AG08395 (cell line): ENCODE results near the gene SC5D.

Experiments
- DNase-seq: peaks from one replicate; pipeline ENCODE4 v3.0.0; 2012; ENCODE audit warnings: mixed read lengths, low spot score

The SC5D gene

GRCh38 chr11:121292495-121293287 is at the start of gene SC5D:
TSS of gene SC5D (plus strand) at chr11:121292771. CDS start at chr11:121303376, 10,605 bp downstream.
- peak; percentile 98 for DNase-seq

- DNase-seq = no peak
These were observed 47.7 kb upstream of the SC5D start for GRCh38 chr11:121244884-121245283.

- DNase-seq = no peak
These were observed 46.4 kb upstream of the SC5D start for GRCh38 chr11:121246021-121246768.

- no peak for DNase-seq
These were observed 45.9 kb upstream of the SC5D start for GRCh38 chr11:121246769-121247035.

- no peak for DNase-seq
These were observed 44.1 kb upstream of the SC5D start for GRCh38 chr11:121248496-121248895.

- peak; percentile 65 for DNase-seq
These were observed 43.4 kb upstream of the SC5D start for GRCh38 chr11:121249039-121249663.

GRCh38 chr11:121250843-121251242 is 41.7 kb upstream of the SC5D start:
- DNase-seq = no peak

GRCh38 chr11:121253951-121254350 is 38.6 kb upstream of the SC5D start:
- no peak for DNase-seq

- DNase-seq = no peak
These were observed 37.8 kb upstream of the SC5D start for GRCh38 chr11:121254756-121255155.

GRCh38 chr11:121255473-121256125 is 37.0 kb upstream of the SC5D start:
- DNase-seq = no peak

- DNase-seq = no peak
These were observed 35.3 kb upstream of the SC5D start for GRCh38 chr11:121257289-121257688.

- DNase-seq = no peak
These were observed 34.6 kb upstream of the SC5D start for GRCh38 chr11:121257976-121258375.

- DNase-seq = no peak
These were observed 27.0 kb upstream of the SC5D start for GRCh38 chr11:121265586-121265985.

- DNase-seq = no peak
These were observed 24.0 kb upstream of the SC5D start for GRCh38 chr11:121268581-121268980.

GRCh38 chr11:121270001-121270678 is 22.4 kb upstream of the SC5D start:
- DNase-seq = no peak

- no peak for DNase-seq
These were observed 18.1 kb upstream of the SC5D start for GRCh38 chr11:121274332-121274991.

GRCh38 chr11:121281698-121282097 is 10.9 kb upstream of the SC5D start:
- no peak for DNase-seq

- DNase-seq = no peak
These were observed 10.2 kb upstream of the SC5D start for GRCh38 chr11:121282386-121282785.

- no peak for DNase-seq
These were observed 9.6 kb upstream of the SC5D start for GRCh38 chr11:121282886-121283502.

- no peak for DNase-seq
These were observed 1.3 kb upstream of the SC5D start for GRCh38 chr11:121291319-121291718.

GRCh38 chr11:121291896-121292494 is 576 bp upstream of the SC5D start:
- DNase-seq = no peak
